GM18499 (cell line): ENCODE measurements around the gene PDZRN3.

ENCODE experiments used
- ATAC-seq: cut with Tn5 transposase; IDR thresholded peaks from one replicate; pipeline ENCODE4 v1.9.1; 2021; ENCODE audit warnings: moderate number of reproducible peaks; ENCODE audit not compliant: insufficient read depth, unreplicated experiment

PDZRN3 gene

DNA sequence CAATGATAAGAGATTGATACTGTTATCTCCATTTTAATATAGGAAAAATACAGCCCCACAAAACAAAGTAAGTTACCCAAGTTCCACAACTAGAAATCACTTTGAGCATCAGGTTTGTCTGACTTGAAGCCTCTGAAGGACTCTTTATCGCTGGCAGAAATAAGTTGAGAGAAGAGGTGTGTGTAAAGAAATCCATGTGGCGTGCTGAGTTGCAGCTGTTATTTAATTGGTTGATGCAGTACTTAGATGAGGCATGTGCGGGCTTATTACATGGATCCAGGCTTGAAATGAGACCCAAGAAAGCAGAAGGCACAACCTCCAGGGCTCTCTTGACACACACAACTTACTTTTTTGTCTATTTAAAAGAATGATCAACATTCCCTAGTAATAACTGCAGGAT is 221.3 kb downstream of the PDZRN3 start:
- ATAC-seq, result no peak

DNA sequence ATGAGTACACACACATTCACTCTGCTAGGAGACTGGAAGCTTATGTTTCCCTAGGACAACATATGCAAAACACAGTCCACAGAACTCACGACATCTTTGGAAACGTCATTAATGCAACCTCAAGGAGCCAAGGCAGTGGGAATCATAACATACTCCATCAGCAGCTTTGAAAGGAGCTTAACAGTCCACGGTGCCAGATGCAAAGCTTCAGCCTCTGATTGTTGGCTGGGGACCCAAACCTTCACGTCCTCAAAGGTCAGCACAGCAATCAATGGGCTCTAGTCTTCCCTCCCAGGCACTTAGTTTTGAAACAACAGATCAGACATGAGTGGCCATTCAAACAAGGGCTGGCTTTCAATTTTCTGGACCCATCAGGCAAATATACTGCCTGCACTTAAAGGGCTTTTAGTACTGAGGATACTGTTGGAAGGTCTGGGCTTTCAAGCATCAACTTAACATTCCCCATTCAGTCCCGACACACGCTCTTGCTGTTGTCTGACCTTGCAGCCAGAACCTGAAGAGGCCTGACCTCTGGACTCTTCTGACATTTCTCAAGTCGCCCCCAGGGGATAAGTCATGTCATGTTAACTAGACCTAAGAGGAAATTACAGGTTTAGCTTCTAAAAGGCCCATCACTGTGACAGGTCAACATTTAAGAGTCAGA is 223.0 kb downstream of the PDZRN3 start:
- no peak for ATAC-seq

DNA sequence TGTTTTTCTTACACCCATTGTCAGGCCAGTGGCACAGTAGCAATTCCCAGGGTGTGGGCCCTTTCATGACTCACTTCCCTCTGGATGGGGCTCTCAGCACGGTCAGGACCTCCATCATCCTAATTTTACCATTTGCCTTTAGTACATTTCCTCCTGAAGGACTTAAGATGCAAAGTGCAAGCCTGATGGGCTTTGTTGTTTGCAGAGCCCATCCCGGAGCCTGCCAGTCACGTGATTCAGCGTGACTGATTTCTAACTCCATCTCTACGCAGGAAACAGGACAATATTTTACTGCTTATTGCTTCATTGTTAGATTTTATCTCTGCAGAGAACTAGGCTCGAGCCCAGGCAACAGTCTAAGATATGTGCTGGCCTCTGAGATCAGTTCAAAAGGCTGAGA is 223.7 kb downstream of the PDZRN3 start:
- no peak for ATAC-seq

DNA sequence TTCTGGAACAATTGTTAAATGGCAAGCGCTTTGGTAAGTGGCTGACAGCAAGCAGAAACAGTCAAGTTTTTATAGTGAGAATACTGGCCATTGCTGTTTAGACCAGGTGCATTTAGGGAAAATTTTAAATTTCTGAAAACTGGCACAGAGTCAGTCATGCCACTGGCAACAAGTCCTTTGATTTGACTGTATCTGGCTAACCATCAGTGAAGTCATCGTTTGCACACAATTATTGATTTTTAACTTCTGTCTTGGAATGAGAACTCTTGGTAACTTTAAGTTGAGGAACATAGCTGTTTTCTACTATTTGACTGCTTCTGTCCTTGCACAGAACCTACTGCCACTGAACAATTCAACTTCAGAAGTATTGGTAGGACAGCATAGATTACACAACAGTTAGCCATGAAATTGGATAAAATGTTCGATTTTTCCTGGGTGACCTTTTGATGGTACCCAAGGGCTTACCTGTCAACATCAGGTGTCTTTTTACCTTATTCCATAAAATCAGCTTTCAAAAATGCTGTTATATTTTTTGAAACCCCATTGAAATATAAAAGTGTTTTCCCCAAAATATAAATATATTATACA is 225.0 kb downstream of the PDZRN3 start:
- ATAC-seq, result no peak

DNA sequence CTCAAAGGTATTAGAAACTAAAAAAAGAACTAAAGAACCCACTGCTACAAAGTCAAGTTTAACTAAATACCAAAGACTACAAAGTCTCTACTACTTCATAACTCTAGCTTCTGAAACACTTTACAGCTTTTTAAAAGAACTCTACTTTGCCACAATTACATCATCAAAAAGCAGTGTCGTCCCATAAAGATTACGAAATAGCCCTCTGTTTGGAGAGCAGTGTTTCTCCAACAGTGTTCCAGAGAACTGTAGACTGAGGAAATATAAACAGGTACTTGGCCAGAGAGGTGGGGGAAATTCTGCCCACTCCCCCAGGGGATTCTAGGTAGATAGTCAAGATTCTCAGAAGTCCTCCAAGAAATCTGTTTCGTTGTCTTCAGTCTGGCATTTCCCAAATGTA is 225.6 kb downstream of the PDZRN3 start:
- no peak for ATAC-seq

DNA sequence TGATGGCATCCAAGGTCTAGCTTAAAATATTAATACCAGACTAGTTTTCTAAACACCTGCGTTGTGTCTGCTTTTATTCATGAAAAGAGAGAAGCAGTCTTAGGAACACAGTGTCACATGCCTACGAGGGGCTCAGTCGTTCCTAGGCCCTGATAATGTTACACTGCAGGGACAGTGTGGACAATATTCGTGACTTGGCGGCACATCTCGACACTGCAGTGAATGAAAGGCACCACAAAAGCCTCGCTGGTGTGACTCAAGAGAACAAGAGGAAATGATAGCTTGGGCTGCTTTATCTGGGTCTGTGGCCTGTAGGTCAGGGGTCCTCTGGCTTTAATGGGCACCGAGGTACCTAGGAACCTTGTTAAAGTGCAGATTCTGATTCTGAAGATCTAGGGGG is 226.7 kb downstream of the PDZRN3 start:
- ATAC-seq, result no peak

DNA sequence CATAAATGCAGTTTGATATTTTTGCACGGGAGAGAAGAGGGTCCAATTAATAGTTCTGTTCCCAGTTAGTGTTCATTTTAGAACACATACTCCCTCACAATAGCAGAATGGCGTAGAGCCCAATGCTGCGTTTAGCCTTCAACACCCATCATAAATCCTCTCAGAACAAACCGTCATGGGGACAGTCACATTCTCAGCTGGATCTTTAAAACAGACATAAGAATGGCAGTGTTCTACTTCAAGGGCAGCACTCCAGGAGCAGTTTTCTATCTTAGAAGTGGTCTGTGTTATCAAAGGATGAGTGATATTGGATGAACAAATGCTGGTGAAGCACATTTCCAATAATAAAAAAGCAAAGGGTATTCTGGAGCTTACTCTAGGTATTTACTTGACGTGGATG is 230.5 kb downstream of the PDZRN3 start:
- ATAC-seq, result no peak

DNA sequence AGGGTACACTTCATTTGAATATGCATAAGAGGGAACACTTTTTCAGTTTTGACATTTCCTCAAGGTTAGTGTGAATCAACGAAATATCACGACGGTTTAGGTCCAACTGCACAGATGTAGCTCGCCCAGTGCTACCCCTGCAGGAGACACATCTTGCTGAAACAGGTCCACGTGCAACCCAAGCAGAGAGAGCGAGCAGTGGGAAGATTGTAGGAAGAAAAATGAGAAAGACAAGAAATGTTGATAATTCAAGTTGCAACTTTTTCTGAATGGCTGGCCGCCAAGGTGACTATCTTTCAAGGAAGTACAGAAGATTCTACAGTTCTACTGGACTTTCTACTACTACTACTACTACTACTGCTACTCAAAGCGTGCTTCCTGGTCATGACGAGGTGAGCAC is 231.7 kb downstream of the PDZRN3 start:
- ATAC-seq, result no peak

DNA sequence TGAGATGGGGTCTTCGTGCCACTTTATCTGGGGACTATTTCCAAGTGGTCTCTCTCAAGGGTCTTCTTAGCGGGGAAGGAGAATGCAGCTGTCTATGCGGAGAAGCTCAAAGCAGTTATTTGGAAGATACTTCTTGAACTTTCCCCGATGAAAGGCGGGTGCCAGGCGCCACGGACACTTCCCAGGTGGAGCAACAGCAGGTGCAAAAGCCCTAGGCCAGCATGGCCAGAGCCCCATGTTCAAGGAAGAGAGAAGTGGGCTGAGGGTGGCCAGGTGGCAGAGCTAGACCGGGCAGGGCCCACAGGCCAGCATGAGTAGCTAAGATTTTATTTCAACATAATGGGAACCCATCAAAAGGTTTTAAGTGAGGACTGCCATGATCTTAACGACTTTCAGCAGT is 232.8 kb downstream of the PDZRN3 start:
- ATAC-seq, result no peak

DNA sequence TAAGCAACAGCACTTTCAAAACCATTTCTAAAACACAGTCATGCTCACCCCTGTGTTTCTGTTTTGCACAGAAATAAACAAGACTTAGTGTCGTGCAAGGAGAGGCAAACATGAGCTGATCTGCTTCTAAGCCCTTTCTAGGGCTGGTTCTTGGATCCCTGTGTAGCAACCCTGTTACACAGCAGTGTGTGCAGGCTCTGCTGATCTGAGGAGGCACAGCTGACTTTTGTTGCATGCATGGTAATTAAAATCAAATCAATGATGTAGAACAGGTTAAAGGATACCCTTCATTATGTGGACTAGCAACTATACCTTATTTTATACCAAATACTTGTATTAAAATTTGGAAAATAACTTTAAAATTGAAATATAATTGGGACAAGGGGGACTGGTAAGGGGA is 234.8 kb downstream of the PDZRN3 start:
- ATAC-seq, result no peak

DNA sequence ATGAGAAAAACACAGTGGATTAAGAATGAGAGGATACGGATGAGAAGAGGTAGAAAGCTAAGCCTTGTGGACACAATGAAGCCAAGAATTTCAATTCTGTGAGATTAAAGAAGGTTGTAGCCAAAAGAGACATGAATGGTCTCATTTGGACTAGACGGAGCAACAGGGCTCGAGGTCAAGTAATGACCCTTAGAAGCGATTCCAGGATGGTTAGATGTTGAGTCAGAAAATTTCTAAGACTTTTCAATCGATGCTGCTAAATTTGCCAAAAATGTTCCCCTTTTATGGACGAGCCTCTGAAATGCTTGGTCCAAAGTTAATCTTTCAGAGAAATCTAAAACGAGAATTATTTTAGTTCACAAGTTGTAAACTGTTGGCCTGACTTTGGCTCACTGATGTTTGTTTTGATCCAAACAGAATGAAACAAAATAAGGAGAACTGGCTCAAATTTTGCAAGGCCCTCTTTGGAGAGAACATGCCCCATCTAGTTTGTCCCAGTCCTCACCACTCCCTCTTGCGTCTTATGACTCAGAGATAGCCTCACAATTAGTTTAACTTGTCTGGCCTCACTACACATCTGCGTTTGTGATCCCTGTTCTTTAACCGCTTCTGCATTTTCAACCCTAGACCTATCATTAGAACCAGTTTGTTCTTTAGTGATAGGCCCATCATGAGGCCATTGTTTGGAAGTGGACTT is 235.5 kb downstream of the PDZRN3 start:
- no peak for ATAC-seq

DNA sequence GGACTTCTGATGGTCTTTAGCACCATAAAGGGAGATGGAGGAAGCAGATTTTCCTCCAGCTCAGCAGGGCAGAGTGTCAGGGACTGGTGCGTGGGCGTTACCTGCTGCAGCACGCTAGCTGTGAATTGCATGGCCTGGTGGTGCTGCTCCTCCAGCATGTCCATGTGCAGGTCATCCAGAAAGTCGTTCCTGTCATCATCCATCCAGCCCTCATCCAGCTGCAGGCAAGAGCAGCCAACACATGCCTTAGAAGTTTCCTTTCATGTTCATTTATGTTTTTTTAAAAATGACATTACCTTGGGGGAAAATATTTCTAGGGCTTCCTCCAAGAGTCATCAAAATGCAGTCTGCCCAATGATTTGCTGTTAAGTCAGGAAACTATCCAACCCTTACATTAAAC is 239.2 kb downstream of the PDZRN3 start:
- no peak for ATAC-seq

DNA sequence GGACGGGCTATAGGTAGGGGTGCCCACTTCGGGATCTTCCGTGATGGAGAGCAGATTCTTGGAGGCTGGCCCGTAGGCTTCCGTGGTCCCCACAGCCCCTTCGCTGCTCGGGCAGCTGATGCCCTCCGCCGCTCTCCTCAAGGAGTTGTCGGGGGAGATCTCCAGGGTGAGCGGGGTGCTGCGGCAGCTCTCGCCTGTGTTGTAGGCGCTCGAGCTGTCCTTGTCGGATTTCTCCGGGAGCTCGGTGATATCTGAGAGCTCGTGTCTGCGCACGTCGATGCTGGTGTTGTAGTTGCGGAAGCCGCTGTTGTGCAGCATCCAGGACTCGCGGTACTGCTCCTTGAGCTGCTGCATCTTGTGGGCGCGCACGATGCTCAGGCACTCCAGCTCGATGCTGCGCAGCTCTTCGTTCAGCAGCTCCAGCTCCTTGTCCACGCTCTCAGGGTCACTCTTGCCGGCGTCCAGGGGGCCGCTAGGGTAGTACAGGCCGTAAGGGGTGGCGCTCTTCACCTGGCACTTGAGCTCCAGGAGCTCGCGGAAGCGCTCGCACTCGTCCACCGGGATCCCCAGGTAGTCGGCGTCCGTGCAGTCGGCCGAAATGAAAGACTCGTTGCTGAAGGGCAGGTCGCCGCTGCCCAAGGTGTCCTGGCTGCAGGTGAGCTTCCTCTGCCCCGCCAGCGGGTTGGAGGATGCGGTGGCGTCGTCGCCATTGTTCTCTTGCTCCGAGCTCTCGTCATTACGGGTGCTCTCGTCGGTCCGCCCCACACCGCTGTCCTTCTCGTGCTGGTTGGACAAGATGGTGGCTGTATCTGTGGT is 240.4 kb downstream of the PDZRN3 start:
- ATAC-seq, result no peak

DNA sequence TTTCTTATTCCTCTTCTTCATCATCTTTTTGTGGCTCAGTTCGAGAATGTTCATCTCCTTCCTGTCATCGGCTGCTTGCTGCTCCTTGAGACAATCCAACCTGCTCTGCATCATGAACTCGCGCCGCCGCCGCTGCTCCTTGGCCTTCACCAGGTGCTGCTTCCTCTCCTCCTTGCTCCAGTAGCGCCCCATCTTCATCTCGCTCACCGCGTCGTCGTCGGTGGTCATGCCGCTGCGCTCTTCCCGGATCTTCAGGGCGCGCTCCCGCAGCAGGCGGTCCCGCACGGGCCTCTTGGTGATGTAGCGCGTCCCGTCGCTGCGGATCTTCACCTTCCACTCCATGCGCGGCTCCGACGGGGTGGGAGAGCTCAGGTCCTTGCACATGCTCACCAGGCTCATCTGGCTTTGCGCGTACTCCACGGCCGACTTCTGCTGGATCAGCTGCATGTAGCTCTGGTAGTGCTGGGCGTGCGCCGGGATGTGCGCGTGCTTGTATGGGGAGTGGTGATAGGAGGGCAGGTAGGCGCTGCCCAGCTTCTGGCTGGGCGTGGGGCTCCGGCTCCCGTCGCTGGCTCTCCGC is 241.2 kb downstream of the PDZRN3 start:
- ATAC-seq, result no peak

DNA sequence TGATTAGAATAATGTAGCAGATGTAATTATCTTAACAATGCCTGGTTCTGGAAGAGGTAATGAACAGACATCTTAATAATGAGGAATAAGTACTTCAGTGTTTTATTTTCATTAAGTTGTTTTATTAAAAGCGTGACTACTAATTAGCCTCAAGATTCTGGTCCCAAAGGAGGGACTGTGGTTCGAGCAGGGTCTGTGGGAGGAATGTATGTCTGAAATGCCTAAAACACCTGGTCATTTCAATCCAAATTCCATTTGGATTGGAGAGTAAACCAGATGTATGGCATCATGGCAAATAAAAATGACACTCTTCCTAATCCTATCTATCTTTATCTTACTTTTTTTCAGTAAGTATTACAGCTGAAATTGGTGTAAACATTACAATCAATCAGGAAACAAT is 243.2 kb downstream of the PDZRN3 start:
- no peak for ATAC-seq

DNA sequence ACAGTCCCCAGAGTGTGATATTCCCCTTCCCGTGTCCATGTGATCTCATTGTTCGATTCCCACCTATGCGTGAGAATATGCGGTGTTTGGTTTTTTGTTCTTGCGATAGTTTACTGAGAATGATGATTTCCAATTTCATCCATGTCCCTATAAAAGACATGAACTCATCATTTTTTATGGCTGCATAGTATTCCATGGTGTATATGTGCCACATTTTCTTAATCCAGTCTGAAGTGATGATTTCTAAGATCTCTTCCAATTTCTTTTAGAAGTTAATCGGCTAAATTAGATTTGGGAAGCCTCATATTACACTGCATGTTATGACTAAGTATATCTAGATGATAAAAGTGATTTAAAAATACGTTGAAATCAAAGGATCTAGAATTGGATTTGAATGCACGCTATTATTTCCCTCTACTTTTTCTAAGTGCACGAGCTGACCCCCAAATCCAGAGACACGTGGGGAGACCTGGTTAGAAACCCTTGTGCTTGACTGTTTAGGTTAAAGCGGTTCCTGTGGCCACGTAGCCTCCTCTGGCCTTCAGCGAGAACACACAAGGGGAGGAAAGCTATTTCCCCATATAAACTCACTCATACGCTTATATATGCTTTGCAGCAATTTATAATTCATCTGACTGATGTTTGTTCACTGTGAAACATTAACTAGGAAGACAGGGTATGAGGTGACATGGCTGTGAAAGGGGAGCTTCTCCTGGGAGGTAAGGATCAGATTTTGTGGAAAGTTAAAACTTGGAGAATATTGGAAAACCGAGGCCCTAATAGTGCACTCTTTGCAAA is 243.8 kb downstream of the PDZRN3 start:
- no peak for ATAC-seq

DNA sequence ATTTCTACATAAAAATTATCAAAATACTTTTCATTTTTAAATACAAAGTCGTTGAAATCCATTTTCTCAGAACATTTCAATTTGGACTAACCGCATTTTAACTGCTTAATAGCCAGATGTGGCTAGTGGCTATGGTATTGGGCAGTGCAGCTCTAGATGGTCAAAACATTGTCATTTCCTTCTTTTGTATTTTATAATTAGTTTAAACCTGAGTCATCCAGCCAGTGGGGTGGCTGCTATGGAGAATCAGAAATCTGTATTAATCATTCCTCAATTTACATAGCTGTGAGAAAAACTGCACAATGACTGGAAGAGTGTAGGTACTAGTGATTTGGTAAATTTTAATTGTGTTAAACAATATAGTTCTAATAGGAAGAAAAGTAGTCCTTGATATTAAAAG is 245.3 kb downstream of the PDZRN3 start:
- no peak for ATAC-seq

DNA sequence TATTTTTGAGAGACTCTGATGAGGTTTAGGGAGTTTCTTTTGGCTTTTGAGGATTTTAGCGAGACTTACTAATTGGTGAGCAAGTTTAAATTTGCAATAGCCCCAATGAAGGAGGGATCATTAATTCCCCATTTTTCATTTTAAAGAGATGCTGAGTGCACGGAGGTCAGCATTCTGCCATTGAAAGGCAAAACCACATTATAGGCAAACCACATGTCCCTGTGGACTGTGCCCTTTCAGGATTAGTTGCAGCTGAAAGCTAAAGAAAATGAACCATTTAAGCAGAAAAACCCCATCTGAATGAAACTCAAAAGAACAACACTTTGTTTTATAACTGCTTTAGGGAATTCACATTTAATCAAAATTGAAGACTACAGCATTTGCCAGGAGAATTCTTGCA is 246.5 kb downstream of the PDZRN3 start:
- no peak for ATAC-seq

DNA sequence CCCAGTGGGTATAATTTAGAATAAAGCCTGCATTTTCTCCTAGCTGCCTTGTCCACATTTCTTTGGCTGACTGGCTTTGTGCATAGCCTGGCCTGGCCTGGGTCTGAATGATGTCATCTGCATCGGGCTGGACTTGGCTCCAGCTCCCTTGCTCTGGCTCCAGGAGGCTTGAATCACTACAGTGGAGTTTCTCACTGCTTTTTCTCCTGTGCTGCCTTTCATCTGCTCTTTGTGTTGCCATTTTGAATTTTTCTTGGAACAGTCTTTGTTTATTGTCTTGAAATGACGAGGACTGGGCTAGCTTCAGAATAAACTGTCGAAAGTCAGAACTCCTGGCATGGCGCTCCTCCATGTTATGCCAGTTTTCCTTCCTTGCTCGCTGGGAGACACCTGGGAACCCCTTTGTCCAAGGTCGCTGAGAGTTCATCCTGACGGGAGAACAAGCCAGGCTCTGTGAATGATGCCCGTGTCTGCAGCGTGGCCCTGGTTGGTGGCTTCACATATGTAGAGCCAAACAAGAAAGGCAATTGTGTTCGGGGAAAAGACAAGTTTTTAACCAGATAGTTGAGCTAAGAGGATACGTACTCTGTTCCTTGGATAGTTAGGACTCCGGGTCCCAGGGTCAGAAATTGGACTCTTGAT is 258.9 kb downstream of the PDZRN3 start:
- ATAC-seq, result no peak

DNA sequence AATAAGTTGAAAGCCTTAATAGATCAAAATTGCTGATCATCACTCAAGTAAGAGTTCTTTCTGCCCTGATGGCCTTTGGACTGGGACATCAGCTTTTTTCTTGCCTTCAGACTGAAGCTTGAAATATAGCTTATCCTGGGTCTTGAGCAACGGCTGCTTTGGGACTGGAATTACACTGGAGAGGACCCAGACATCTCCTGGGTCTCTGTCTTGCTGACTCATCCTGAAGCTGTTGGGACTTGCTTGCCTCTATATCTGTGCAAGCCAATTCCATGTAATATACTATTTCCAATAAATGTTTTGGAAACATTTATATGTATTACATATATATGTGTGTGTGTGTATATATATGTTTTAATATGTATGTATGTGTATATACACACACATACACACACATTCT is 260.2 kb downstream of the PDZRN3 start:
- no peak for ATAC-seq
